GM19328 (cell line): ENCODE measurements around the gene LONP2.
A peak's percentile ranks its signal among the peaks of the same experiment; 100 is the strongest.
"Not testable (repeated sequence)": the region's sequence is repeated elsewhere in the genome, so short reads cannot be mapped to it uniquely, and the experiment has no call there.

Experiments
- ATAC-seq: cut with Tn5 transposase; IDR thresholded peaks from one replicate; pipeline ENCODE4 v1.9.1; 2021; ENCODE audit warnings: mild to moderate bottlenecking, moderate library complexity; ENCODE audit not compliant: unreplicated experiment

LONP2 gene

DNA sequence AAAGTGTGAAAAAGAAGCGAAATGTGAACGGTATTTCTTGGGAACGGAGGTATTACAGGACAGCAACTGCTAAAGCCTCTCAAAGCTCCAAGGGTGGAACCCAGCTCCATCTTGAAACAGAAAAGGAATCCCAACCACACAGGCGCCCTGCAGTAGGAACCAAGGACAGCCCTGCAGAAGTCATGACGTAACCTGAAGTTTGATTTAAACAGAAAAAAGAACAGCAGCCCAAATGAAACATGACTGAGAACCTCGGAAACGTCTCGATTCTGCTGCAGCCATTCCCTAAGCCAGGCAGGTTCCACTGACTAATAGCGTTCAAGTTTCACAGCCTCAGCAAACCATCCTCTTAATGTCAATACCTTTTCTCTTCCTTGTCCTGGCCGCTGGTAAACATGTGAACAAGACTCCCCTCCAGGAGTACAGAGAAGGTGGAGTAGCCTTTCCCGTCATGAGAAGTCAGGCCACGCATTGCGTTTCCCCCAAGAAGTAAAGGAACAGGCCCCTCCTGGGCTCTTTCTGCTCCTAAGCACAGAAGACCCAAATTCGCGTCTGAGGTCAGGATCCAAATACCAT lies 121.0 kb downstream of the LONP2 start:
- ATAC-seq: no peak

DNA sequence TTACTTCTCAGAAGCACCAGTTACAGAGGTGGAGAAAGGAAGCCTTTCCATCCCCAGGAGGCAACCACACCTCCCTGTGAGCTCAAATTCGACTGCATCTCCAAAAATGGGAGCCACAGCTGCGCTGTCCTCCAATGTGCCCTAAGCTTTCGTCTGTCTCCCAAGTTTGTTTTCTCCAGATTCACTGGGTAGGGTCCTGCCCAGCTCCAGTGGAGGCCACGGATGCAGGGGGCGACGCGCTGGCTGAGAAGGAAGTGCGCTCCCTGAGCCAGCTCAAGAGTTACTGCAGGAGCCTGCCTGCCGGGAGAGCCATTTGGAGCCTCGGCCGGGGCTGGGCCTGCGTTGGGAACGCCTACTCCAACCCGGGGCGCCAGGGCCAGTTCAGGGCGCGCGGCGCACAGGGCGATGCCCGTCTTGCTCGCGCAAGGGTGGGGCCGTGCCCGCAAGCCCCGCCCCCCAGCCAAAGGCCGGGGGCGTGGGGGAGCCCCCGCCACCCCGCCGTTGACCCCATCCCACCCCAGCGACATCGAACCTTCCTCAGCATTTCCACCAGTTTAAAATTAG lies 121.6 kb downstream of the LONP2 start:
- peak; percentile 93 for ATAC-seq

DNA sequence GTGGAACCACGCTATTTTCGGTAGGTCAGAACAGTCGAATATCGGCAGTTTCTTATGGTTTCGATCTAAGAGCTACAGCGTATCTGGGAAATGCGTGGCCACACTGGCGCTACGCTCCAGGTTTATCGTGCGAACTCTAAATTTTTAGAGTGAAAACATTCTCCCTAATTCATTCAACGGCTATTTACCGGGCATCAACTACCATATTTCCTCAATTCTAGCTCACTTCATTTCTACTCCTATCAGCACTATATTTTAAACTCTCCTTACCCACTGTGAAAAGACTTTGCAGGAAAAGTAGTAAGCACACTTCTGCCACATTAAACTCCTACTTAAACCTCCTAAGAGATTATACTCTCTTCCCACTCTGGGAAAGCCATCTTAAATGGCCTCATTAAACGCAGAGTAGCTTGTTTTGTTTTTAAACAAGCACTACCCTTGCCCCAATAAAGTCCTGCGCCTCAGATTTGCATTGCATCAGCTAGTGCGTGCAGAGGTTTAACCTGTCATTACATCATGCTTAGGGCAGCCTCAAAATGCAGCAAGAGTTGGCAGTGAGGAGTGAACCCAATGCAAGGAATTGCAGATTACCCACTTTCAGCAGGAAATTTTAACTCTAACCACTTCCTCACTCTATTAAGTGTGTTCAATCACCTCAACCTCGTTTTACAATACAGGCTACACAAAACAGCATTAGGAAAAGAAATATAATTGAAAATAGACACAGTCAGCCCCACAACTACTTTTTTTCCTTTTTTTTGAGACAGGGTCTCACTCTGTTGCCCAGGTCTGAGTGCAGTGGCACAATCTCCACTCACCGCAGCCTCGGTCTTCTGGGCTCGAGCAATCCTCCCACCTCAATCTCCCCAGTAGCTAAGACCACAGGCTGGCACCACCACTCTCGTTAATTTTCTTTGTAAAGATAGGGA lies 122.3 kb downstream of the LONP2 start:
- peak; percentile 50 for ATAC-seq

DNA sequence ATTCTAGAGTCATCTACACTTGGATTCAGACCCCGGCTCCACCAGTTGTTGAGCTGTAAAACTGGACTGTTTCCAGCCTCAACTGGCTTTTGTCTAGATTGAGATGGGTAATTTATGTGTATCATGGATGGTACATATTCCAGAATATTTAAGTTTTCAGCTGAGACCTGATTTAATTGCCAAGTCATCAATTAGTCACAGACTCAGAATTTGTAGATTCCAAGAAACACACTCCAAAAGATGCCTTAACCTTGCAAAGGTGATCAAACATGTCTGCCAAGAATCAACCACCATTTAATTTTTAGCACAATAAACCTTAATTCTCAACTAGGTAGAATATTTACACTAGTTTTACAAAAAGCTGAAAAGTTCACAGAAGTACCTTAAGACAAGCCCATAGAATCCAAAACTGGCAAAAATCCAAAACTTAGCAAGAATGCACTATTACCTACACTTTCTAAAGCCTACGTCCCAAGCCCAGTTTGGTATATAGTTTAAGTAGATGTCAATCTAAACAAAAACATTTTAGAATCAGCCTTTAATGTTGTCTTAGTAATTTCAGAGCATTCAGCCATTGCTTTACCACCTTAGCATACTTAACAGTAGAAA lies 123.4 kb downstream of the LONP2 start:
- ATAC-seq: no peak

DNA sequence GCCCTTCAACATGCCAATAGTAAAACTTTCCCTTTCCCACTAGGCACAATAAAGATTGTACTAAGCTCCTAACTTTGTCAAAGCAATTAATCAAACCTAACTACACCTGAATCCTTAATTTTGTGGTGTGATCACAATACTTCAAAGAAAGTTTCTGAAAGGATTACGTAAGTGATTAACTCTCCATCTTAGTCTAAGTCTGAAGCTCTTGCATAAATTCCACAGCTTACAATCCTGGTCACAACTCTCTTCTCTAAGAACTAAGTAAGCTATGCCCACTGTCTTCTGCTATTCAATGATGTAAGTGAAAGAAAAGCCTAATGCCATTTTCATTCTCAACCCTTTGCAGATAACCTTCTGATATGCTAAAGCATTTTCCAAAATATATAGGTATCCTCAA lies 125.7 kb downstream of the LONP2 start:
- no peak for ATAC-seq

DNA sequence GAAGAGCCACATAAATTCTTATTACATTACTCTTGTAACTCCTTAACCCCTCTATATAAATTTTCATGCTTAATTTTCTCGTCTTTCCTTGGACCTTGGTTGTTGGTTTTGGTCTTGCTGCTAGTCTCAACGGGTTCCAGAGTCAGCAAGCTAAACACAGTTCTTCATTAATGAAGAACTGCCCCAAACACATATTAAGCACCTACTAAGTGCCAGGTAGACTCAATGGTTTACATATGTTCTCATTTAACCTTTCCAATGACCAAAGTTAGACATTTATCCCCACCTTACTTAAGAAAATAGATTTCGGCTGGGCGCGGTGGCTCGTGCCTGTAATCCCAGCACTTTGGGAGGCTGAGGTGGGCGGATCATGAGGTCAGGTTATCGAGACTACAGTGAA lies 126.1 kb downstream of the LONP2 start:
- no peak for ATAC-seq

DNA sequence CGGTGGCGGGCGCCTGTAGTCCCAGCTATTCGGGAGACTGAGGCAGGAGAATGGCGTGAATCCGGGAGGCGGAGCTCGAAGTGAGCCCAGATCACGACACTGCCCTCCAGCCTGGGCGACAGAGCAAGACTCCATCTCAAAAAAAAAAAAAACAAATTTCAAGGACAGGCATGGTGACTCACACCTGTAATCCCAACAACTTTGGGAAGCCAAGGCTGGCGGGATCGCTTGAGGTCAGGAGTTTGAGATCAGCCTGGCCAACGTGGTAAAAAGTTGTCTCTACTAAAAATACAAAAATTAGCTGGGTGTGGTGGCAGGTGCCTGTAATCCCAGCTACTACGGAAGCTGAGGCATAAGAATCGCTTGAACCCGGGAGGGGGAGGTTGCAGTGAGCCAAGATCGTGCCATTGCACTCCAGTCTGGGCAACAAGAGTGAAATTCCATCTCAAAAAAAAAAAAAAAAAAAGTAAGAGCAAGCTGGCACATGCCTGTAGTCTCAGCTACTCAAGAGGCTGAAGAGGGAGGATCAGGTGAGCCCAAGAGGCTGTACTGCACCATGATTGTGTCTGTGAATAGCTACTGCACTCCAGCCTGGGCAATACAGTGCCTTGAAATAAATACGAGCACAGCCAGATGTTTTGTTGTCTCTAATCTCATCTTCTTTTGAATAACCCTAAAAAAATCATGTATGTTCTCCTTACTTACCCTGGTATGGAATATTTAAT lies 126.7 kb downstream of the LONP2 start:
- not testable (repeated sequence) for ATAC-seq

DNA sequence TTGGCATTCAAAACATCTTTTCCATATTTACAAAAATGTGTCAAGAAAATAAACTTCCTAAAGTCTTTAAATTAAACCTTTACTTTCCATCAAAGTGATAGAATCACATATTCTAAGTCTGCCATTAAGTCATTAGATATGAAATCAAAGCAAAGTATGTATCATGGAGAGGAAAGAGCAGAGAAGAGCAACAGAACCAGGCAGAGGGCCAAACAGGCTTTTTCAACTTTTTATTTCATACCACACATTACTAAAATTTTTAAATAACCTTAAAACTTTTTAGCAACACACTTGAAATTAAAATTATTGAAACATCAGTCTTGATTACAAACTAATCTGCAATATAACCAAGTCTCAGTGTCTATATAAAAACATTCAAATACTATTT lies 127.3 kb downstream of the LONP2 start:
- no peak for ATAC-seq

DNA sequence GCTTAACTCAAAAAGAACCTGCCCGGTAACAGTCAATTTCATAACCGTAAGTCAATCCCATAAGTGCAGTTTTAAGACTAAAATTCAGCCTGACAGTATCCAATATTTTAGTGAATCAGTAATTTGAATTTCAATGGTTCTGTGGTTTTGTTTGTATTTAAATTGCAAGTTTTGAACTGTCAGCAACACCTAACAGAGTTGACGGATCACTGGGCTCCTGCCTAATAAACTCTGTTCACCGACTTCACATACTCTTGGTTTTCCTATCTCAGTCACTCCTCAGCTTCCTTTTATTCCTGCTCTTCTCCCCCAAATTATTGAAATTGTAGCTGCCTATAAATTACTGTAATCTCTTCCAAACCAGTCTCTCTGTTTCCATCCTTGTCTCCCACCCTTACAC lies 128.6 kb downstream of the LONP2 start:
- no peak for ATAC-seq

DNA sequence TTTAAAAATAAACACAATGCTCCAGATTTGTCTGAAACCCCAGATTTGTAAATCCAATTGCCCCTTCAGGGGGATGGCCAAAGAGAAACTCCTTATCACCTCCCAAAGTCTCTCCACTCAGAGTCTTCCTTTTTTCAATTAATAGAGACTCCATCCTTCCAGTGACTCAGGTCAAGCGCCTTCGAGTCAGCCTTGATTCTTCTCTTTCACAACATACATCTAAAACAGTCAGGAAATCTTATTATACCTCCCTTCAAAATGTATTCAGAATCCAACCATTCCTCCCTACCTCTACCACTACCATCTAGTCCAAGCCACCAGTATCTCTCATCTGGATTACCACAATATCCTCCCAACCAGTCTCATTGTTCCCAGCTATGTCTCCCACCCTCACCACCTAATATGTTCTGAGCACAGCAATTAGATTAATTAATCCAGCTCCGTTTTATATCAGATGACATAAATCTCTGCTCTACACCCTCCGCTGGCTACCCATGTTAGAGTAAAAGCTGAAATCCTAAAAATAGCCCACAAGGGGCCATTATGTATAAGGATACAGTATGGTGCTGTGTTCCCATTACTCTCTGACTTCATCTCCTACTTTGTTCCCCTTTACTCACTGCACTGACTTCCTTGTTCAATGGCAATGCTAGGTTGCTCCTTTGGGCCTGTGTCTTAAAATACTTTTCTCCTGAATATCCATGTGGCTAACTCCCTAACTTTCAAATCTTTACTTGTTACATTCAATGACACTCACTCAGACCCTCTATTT lies 129.3 kb downstream of the LONP2 start:
- no peak for ATAC-seq

DNA sequence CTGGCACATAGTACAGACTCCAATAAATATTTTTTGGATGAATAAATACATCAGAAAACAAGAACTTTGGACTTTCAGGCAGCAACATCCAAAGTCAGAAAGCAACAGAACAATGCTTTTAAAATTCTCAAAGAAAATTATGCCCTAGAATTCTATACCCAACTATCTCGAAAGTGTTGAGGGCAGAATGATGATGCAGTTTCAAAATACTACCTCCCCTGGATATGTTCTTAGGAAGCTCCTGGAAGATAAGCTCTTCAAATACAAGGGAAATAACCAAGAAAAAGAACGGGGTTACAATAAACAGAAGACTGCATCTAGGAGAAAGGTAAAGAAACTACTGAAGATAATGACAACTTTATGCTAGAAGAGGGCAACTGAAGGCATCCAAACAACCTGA lies 130.2 kb downstream of the LONP2 start:
- ATAC-seq: no peak

DNA sequence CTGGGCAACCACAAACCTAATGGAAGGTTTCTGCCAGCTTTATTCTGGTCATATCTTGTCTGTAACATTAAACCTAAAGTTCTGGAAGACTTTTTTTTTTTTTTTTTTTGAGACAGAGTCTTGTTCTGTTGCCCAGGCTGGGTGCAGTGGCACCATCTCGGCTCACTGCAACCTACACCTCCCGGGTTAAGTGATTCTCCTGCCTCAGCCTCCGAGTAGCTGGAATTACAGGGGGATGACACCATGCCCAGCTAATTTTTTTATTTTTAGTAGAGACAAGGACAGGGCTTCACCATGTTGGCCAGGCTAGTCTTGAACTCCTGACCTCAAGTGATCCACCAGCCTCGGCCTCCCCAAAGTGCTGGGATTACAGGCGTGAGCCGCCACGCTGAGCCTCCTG lies 133.2 kb downstream of the LONP2 start:
- not testable (repeated sequence) for ATAC-seq

DNA sequence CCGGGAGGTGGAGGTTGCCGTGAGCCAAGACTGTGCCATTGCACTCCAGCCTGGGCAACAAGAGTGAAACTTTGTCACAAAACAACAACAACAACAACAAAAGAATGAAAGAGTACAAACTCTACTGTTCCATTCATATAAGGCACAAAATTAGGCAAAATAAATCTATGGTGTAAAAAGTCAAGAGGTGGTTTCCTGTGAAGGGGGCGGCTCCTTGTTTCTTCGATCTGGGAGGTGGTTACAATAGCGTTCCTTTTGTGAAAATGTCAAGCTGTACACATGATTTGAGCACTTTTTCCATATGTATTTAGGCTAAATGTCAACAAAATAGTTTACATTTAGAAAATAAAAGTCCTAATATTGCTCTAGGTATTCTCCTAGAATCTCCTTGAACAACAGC lies 134.2 kb downstream of the LONP2 start:
- no peak for ATAC-seq

DNA sequence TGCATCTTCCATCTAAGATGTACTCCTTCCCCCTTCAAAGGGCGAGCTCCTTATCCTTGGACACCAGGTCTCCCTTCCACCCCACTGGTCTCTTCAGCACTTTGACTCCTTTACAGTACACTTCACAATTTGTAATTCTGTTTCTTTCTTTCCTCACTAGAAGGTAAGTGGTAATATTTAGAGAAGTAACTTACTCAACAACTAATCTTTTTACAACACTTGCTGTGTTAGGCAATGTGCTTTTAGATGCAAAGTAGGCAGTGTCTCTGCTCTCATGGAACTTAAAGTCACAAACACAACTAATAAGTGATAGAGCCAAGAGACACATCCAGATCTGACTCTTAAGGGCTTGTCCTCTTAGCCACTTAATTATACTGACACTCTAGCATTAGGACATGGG lies 134.7 kb downstream of the LONP2 start:
- ATAC-seq: no peak

DNA sequence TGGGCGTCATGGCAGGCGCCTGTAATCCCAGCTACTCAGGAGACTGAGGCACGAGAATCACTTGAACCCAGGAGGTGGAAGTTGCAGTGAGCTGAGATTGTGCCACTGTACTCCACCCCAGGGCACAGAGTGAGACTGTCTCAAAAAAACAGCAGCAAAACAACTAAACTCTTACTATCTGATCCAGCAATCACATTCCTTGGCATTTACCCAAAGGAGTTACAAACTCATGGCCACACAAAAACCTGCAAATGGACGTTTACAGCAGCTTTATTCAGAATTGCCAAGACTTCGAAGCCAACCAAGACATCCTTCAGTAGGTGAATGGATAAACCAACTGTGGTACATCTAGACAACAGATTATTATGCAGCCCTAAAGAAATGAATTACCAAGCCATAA lies 137.1 kb downstream of the LONP2 start:
- no peak for ATAC-seq

DNA sequence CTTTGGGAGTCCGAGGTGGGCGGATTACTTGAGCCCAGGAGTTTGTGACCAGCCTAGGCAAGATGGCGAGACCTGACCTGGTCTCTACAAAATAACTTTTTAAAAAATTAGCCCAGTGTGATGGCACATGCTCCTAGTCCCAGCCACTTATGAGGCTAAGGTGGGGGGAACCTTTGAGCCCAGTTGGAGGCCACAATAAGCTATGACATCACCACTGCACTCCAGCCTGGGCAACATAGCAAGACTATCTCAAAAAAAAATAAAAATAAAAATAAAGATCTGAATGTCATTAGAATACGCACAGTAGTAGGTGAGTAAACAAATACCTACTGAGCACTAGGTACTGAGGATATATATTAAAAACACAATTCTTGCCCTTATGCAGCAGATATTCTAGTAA lies 138.0 kb downstream of the LONP2 start:
- ATAC-seq: no peak

DNA sequence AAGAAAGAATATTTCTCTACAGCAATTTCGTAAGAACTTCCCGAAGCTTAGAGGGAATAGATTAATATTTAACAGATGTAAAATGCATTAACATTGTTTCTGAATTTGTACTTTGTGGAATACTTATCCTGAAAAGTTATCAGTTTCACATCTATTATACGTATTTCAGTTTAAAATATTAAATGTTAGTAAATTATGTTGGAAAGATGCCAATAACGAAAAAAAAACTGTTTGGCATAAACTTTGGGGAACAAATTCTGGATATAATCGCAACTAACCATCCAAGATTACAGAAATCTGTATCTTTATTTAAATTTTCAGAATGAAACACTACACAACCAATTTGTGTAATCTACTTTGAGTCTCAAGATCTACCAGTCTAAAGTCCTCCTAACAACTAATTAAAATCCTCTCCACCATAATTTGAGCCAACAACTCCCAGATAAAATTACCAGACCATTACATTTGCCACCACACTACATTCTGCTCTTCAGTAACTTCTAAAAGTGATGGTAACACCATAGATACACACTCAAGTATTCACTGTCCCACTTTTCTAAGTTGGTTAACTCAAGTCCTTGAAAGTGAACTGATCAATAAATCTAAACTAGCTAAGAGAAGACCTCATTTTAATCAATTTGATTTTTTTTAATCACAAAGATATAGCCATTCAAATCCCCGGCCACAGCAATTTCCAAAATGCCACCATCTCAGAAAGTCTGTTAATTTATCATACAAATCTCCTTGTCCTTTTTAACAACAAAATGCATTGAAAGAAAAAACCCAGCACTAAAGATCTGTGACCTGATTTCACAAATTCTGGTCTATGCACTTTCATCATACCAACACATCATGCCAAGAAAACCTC lies 139.1 kb downstream of the LONP2 start:
- ATAC-seq: no peak

DNA sequence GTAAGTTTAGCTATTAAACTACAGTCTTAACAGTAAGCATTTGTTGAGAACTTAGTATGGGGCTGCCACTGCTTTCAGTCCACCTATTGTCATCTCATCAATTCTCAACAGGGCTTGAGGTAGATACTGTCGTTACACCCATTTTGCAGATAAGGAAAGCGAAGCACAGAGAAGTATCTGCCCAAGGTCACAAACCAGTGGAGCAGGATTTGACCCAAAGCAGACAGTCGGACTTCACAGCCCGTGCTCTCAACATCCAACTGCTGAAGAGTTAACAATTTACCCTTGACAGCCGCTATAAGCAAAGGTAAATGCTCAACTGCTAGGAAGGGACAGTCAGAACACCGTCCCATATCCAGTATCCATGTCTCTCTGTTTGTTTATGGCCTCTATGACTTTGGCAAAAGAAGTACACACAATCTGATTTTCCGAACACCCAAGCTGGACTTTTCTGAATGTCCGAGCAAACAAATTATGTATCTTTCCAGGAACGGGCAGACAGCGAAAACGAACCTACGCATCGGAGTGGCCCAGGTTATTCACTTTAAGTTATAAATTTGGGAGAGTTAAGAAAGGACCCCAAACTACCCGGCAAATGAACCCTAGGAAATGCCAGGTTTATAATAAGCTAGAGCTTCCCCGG lies 139.9 kb downstream of the LONP2 start:
- no peak for ATAC-seq
